ENCODE results near the gene MTMR1.

DNA sequence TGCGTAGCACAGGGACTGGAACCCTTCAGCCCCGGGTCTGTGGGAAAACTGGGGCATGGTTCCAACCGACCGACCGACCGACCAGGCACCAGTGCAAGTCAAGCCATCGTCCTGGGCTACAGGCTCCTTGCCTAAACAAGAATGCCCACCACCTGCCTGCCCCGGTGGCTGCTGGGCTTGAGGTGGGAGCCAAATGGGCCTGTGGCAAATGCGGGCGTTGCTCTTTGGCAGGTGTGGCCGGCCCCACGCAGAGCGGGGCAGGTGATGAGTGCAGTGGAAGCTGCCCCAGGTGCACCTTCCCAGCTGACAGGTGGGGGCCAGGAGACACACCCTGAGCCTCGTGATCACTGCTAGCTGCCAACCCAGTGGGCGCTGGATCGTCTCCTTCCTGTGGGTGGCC lies 77.9 kb downstream of the MTMR1 start:
- TF ChIP-seq, protein P1, sequence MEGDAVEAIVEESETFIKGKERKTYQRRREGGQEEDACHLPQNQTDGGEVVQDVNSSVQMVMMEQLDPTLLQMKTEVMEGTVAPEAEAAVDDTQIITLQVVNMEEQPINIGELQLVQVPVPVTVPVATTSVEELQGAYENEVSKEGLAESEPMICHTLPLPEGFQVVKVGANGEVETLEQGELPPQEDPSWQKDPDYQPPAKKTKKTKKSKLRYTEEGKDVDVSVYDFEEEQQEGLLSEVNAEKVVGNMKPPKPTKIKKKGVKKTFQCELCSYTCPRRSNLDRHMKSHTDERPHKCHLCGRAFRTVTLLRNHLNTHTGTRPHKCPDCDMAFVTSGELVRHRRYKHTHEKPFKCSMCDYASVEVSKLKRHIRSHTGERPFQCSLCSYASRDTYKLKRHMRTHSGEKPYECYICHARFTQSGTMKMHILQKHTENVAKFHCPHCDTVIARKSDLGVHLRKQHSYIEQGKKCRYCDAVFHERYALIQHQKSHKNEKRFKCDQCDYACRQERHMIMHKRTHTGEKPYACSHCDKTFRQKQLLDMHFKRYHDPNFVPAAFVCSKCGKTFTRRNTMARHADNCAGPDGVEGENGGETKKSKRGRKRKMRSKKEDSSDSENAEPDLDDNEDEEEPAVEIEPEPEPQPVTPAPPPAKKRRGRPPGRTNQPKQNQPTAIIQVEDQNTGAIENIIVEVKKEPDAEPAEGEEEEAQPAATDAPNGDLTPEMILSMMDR (IDR thresholded peaks at IDR 0.05): no peak
- TF ChIP-seq POLR2A (IDR thresholded peaks at IDR 0.05): no peak
